ENCODE results near the gene ALK.

DNA sequence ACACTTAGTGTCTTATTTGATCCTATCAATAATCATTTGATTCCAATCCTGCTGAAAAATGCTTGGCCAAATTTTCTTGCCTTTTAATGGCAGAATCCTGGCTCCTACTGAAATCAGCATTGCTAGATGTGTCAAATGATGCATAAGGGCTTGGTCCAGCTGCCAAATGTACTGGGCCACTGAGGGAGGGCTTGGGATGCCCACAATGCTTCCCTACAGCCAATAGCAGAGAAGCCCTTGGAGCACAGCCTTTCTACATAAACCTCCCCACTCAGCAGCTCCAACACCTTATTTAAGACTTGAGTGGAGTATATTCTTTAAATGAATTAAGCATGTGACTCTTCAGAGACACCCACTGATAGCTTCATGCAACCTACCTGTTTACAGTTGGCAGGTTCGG lies 3.6 kb downstream of the ALK start:
- TF ChIP-seq, protein P1, sequence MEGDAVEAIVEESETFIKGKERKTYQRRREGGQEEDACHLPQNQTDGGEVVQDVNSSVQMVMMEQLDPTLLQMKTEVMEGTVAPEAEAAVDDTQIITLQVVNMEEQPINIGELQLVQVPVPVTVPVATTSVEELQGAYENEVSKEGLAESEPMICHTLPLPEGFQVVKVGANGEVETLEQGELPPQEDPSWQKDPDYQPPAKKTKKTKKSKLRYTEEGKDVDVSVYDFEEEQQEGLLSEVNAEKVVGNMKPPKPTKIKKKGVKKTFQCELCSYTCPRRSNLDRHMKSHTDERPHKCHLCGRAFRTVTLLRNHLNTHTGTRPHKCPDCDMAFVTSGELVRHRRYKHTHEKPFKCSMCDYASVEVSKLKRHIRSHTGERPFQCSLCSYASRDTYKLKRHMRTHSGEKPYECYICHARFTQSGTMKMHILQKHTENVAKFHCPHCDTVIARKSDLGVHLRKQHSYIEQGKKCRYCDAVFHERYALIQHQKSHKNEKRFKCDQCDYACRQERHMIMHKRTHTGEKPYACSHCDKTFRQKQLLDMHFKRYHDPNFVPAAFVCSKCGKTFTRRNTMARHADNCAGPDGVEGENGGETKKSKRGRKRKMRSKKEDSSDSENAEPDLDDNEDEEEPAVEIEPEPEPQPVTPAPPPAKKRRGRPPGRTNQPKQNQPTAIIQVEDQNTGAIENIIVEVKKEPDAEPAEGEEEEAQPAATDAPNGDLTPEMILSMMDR (IDR thresholded peaks at IDR 0.05): no peak
- TF ChIP-seq POLR2A (IDR thresholded peaks at IDR 0.05): no peak
